Amniotic epithelial cell (primary cell): ENCODE data around the gene SMARCE1.
"Not testable (repeated sequence)": the region's sequence is repeated elsewhere in the genome, so short reads cannot be mapped to it uniquely, and the experiment has no call there.

Experiments
- DNase-seq: peaks from one replicate; pipeline ENCODE4 v3.0.0-alpha.2; 2010; ENCODE audit warnings: low read depth

The SMARCE1 gene

DNA sequence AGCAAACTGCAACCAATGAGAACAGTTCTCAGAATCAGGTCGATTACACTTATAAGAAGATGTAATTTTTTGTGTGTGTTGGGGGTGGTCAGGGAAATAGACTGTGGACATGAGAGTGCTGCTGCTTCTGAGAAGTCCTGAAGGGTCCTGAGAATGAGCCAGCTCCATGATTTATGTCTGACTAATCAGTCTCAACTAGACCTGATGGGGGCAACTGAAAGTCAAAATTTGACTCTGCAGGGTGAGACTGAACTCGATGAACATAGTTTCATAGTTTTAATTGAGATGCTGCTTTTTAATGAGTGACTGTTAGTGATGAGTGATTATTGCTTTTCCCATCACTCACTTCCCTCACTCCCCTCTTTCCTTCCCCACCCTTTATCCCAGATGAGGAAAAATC, 37.3 kb downstream of the SMARCE1 start:
- no peak for DNase-seq

DNA sequence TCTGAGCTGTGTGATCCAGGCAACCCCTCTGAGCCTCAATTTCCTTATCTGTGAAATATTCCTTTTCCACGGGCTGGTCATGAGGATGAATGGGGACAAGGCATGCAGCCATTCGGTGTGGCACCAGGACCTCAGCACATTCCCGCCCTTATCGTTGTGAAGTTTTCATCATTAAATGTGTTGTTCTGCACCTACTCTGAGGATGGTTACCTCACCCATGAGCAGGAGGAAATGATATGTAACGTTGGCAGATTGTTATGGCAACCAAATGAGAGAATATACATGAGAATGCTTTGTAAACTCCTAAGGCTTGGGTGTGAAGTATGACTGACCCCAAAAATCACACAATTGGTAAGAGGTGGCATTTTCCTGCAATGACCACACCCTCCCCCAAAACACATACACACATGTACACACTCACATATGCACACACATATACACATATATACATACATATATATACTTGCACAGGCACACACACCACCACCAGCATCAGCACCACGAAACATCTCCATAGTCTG, 39.5 kb downstream of the SMARCE1 start:
- DNase-seq, result no peak

DNA sequence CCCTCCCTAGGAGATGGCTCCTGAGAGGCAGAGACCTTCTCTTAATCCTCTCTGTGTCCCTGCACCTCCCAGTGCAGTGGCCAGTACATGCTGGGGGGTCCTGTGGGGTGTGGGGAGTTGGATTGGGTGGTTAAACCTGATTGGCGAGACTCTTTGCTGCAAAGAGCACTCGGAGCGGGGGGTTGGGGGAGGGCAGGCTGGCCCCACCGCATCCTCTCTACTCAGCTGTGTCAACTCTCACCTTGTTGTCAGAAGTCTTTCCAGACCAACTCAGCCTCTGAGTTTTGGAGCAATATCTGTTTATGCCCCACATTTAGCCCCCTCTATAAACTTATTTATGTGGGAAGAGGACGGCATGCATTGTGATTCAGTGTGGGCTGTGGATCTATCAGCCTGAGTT, 40.0 kb downstream of the SMARCE1 start:
- DNase-seq, result no peak

DNA sequence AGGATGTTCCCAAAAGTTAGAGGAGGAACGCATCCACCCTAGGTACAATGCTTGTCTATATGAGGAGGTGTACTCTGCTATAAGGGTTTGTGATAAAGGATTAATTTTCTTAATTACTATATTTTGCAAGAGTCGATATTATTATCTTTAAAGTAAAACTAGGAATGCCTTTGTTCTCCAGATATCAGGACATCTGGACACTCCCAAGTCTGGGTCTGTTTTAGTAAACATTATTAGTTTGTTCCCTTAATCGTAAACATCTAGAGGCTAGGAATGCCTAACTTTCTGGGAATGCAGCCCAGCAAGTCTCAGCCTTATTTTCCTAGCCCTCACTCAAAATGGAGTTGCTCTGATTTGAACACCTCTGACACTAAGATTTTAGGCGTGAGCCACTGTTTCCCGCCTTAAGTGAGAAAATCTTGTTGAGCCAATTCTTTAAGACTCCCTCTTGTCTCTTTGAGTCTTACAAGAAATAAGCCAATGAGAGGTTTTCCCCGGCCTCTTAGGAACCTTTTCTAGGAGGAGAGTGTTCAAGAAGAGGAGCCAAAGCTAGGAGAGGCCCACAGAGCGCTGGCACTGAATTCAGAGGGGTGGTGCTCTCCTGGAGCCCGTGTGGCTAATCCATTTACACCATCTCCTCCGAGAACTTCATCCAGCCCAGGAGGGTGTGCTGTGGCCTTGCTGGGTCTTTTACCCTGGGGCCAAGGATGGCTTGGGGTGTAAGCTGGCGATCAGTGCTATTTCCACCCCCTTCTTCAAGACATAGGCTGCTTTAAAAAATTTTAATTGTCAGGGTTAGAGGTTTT, 40.9 kb downstream of the SMARCE1 start:
- DNase-seq, result no peak

DNA sequence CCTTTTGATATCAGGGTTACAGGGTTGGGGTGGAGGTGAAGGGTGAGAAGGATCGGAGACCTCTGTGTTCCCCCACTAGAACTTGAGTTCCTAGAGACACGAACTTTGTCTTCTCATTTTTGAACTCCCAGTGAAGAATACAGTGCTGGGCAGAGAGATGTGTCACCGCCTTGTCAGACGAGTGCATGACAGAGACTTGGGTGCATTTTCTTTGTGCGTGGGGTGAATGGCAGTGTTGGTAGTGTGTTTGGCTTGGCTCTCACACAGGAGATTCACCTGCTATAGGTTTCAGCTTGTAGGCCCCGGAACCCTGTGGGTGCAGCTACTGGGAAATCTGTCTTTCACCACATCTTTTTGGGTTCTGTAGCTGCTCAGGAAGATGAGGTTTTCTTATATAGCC, 42.3 kb downstream of the SMARCE1 start:
- no peak for DNase-seq

DNA sequence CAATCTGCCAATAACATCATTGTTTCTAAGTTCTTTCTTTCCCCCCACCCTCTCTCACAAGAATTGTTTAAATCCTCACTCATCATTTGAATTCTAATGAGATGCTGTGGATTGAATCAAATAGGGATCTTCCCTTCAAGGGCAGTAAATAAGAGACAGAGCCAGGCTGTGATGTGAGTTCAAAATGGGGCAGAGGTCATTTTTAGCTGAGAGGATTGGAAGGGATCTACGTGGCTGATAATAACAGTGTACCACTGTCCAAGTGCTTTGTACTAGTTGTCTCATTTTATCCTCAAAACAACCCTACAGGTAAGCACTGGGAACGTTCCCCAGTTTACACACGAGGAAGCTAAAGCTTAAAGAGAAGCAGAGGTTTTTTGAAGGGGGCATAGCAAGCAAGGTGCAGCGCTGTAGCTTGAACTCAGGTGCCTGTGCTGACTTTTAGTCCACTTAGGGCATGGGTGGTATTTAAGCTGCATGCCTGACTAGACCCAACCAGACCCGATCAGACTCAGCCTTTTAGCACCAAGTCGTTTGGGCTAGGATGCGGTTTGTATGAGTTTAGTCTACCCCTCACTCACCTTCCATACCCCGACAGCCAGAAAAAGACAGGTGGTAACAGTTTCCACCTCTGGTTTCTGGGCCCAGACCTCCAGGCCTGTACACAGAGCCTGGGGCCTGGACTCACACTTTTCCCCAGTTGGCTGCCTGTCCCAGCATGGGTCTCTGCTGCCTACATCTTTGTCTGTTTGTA, 43.1 kb downstream of the SMARCE1 start:
- DNase-seq, result no peak

DNA sequence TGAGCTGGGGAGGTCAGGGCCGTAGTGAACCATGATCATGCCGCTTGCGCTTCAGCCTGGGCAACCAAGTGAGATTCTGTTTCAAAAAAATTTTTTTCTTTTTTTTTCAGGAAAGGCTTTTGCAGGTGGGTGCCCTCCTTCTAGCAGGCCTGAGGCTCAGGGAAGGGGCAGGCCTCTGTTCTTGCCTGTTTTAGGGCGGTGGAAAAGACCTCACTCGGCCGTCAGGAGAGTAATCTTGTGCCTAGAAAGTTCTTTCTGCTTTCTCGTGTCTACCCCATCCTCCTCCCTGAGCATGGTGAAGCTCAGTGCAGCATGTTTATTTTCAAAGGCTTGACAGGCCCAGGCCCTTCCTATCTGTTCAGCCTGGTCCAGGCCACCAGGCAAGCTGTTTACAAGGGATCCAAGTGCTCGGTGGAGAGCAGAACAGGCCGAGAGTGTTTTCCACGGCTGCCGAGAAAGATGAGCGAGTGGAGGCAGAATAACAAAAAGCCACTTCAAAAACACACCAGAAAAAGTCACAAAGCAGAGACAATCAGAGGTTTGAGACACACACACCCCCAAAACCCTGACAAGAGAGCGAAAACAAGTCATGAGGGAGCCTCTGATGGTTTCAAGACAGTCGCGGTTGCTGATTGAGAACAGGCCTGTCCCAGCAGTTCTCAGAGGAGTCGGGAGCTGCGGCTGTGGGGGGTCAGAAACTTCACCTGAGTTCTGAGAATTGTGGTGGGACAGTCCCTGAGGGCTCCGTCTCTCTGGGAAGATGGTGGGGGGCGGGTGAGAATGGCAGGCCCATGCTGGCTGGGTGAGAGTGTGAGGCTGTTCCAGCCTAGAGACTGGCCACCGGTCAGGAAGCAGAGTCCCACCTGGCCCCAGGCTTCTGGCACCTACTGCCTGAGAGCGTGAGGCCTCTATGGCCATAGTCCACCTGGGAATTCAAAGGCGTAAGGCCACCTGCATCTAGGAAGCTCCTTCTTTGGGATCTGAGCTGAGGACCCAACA, 44.9 kb downstream of the SMARCE1 start:
- DNase-seq, result peak; percentile 27

DNA sequence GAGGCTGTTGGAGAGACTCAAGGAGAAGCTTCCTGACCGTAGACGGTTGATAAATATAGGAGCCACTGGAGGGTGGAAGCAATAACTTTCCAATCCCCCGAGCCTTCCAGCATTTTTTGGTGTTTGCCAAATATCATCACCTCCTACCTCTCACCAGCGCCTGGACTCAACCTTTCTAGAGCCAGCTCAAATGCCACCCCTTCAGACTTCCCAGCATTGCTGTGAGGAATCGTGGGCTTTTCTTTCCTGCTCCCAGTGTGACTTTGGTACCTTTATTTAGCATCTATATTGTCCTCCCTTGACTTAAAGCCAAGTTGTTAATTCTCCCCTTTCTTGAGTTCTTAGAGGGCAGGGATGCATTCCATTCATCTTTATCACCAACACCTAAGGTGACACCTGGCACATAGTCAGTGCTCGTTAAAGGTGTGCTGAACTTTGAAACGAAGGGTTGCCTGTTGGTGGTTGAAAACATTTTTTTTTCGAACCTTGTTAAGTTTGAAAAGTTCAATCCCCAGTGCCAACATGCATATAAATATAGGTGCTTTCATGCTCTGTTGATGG, 47.1 kb downstream of the SMARCE1 start:
- DNase-seq, result no peak

DNA sequence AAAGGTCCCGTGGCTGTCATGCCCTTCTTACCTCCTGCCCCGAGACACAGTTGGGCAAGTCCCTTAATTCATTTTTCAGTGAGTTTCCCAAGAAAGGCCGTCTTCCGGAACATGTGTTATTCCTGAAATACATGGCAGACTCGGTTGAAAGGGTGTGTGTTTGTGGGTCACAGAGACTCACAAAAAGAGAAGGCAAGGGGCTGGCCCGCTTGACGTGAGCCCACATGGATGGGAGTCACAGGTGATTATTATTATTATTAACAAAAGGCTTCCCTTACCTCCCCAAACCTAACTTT, 48.2 kb downstream of the SMARCE1 start:
- DNase-seq, result no peak

DNA sequence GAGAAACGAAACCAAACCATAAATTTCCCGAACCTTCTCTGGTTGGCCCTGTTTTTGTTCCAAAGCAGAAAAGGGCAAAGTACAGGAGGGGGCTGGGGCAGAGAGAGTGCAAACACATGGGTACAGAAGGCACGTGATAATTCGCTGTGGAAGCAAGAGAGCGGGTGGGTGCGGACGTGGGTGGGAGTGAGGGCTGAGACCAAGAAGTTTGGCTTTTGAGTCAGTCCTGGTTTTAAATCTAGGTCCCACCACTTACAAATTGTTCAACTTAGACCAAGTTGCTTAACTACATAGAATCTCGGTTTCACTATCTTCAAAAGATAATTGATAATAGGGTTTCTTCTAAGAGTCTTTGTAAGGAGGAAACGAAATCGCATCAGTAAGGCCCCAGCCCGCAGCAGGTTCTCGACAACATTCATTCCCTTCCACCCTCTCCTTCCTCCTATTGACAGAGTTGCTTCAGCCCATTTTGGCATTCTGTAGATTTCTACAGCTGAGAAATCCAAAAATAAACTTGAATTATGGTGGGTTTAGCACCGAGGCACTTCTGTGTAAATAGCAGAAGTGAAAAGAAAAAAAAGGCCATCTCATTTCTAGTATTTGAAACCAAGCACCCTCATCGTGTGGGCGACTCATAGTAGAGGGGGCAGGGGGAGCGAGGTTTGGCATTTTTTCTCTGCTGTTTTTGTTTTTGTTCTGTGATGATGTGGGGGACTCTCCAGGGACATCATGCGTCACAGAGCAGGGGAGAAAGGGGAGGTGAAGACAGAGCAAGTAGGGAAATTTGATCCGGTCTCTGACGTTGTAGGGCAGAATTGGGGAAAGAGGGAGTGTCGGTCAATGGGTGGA, 48.8 kb downstream of the SMARCE1 start:
- no peak for DNase-seq

DNA sequence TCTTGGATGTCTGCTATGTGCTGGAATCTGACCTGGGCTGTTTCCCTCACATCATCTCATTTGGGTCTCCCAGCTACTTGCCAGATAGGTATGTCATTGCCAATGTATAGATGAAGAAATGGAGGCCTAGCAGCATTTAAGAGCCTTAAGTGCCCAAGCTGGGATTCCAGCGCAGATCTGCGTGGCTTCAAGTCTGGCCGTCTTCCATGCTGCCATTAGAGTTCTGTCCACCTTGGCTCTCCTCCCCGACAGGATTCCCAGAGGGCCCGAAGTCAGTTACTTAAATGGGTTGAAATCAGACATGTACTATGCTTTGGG, 49.4 kb downstream of the SMARCE1 start:
- DNase-seq, result no peak

DNA sequence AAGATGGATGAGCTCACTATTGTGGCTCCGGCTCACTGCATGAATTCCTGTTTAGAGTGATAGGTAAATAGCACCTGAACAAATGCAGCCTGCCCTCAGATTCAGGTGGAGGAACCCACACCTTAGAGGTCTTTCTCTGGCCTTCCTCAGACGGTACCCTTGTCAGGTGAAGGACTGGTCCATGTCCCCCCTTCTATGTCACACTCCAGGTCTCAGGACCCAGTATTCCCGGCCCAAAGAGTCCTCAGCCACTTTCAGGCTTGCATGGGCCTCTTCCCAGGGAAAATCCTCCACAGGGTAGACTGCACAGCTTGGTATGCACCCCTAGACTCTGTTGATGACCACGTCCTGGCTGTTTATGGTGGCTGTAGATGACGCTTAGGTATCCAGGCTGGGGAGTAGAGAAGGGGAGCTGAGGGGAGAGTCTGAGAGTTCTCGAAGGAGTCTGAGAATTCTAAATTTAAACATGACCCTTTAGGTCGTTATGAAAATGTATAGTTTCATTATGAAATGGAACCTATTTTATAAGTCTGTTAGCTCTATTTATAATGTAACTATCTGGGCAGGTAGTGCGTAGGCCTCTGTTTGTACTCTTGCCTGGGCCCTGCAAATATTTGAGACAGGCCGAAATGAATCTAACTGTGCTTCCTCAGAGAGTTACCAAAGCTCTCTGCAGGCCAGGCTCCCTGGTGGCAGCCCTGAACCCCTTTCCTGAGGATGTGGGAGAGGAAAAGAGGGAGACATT, 49.9 kb downstream of the SMARCE1 start:
- DNase-seq, result no peak

DNA sequence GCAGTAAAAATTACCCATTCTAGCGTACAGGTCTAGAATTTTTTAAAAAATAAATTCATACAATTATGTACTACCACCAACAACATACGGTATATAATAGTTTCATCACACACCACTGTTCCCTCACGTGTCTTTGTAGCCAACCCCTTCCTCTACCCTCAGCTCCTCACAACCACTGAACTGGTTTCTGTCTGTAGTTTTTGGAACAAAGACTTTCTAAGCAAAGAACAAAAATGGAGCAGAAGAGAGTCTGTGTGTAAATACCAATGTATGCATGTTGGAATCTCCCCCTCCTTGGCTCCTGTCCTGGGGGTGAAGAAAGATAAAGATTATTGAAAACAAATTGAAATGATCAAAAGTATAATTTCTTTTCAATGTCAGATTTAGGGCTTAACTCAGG, 50.5 kb downstream of the SMARCE1 start:
- DNase-seq, result no peak

DNA sequence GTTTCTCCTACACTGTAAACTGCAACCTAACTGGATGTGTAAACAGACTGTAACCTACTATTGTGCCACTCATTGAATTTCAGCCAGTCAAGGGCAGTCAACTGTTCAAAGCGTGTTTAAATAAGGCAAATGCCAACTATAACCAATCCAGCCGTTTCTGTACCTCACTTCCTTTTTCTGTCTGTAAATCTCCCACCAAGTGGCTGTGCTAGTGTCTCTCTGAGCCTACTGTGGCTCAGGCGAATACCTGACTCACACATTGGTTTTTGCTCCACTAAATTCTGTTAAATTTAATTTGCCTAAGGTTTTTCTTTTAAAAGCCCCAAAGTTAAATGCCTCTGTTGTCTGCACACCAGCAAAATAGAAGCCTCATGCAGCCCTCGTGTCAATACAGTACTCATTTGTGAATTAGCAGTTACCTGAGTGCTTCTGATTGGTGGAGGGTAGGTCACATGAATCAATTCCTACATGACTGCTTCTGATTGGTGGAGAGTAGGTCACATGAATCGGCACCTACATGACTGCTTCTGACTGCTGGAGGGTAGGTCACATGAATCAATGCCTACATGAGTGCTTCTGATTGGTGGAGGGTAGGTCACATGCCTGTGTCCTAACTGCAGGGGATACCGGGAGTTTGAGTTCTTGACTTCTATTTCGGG, 51.2 kb downstream of the SMARCE1 start:
- DNase-seq, result peak; percentile 30

DNA sequence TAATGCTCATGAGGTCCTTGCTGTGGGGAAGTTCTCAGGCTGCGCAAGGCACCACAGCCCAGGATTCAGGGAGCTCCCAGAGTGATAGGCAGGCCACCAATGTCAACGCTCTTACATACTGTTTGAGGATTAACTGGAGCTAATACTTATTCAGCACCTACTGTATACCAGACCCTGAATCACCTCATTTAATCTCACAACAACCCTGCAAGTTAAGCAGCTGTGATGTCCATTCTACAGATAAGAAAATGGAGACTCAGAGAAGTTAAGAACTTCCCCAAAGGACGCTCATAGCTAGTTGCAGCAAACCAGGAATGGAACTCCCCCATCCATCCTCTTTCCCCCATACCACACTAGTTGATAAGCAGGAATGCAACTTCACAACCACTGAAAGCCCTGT, 56.9 kb downstream of the SMARCE1 start:
- no peak for DNase-seq

DNA sequence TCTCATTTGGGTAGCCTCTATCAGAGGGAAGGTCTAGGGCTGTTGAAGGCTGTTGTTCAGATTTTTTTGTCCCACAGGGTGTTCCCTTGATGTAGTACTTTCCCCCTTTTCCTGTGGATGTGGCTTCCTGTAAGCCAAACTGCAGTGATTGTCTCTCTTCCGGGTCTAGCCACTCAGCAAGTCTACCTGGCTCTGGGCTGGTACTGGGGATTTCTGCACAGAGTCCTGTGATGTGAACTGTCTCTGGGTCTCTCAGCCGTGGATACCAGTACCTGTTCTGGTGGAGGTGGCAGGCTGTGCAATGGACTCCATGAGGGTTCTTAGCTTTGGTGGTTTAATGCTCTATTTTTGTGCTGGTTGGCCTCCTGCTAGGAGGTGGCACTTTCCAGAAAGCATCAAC, 59.1 kb downstream of the SMARCE1 start:
- DNase-seq, result no peak

DNA sequence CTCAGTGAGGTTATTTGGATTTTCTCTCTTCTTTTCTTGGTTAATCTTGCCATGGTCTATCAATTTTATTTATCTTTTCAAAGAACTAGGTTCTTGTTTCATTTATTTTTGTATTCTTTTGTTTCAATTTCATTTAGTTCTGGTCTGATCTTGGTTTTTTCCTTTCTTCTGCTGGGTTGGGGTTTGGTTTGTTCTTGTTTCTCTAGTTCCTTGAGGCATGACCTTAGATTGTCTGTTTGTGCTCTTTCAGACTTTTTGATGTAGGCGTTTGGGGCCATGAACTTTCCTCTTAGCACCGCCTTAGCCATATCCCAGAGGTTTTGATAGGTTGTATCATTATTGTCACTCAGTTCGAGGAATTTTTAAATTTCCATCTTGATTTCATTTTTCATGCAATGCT, 61.4 kb downstream of the SMARCE1 start:
- DNase-seq, result not testable (repeated sequence)

DNA sequence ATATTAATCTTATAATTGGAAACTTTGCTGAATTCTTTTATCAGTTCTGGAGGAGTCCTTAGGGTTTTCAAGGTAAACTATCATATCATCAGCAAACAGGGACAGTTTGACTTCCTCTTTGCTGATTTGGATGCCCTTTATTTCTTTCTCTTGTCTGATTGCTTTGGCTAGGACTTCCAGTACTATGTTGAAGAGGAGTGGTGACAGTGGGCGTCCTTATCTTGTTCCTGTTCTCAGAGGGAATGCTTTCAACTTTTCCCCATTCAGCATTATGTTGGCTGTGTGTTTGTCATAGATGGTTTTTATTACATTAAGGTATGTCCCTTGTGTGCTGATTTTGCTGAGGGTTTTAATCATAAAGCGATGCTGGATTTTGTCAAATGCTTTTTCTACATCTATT, 62.7 kb downstream of the SMARCE1 start:
- not testable (repeated sequence) for DNase-seq

DNA sequence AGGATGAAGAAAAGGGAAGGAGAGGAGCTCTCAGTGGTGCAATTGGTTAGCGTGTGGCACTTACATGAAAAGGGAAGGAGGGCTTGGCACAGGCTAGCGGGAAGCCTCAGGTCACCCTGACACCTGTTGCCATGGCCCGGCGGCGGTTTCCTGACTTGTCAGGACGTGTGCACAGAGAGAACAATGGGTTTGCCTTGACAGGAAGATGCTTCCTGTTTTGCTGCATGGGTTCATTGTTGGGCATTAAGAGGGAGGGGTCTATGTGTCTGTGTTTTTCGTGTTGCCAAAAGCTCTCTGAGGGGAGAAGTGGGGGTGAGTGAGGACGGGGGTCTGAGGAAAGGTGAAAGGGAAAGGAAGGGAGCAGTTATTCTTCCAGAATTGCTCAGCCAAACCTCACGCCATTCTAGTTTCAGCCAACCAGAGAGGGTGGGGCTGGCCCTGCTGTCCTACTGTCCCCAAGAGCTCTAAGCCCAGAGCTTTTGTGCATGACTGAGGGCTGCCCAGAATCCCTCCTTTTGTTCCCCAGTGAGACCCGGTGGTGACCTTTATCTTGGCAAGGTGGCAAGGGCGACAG, 65.2 kb downstream of the SMARCE1 start:
- DNase-seq, result no peak

DNA sequence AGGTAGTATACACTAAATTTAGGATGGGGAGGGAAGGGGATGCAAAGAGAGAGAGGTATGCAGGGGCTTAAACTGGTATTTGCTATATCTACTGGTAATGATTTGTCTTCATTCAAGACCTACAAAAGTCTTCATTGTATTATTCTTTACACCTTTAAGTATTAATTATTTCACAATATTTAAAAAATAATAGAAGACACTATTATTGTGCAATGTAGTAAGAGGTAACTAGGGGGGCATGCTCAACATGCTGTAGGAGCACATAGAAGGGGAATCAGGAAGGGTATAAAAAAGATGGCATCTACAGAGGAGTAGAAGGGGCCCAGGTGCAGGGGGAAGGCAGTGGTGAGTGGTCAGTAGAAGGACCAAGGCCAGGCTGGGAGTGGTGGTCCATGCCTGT, 67.5 kb downstream of the SMARCE1 start:
- DNase-seq, result no peak
